ENCODE data around the gene PAGE1.
"Not testable (repeated sequence)": the region's sequence is repeated elsewhere in the genome, so short reads cannot be mapped to it uniquely, and the experiment has no call there.

Gene PAGE1

GRCh38 chrX:49695276-49696180 lies at the start of gene PAGE1:
Gene PAGE1, minus strand, starts transcription at chrX:49695984. Its CDS starts 1,214 bp downstream, at chrX:49694770.
- DNase-seq (ENCODE audit: low read depth in 3 of 3) = no peak

- DNase-seq (ENCODE audit: low read depth in 3 of 3) = not testable (repeated sequence)
Observed at GRCh38 chrX:49741501-49741900, 45.7 kb upstream of the PAGE1 start.

- no peak for DNase-seq (ENCODE audit: low read depth in 3 of 3)
Observed at GRCh38 chrX:49727847-49728246, 32.1 kb upstream of the PAGE1 start.

- DNase-seq (ENCODE audit: low read depth in 3 of 3) = no peak
Observed at GRCh38 chrX:49726966-49727365, 31.2 kb upstream of the PAGE1 start.

- no peak for DNase-seq (ENCODE audit: low read depth in 3 of 3)
Observed at GRCh38 chrX:49725923-49726904, 30.4 kb upstream of the PAGE1 start.

- DNase-seq (ENCODE audit: low read depth in 3 of 3) = no peak
Observed at GRCh38 chrX:49725401-49725800, 29.6 kb upstream of the PAGE1 start.

- DNase-seq (ENCODE audit: low read depth in 3 of 3) = not testable (repeated sequence)
Observed at GRCh38 chrX:49720106-49720505, 24.3 kb upstream of the PAGE1 start.

- no peak for DNase-seq (ENCODE audit: low read depth in 3 of 3)
Observed at GRCh38 chrX:49712577-49712976, 16.8 kb upstream of the PAGE1 start.

GRCh38 chrX:49710744-49711319 lies 15.0 kb upstream of the PAGE1 start:
- DNase-seq (ENCODE audit: low read depth in 3 of 3) = no peak

- no peak for DNase-seq (ENCODE audit: low read depth in 3 of 3)
Observed at GRCh38 chrX:49704691-49705404, 9.1 kb upstream of the PAGE1 start.

- no peak for DNase-seq (ENCODE audit: low read depth in 3 of 3)
Observed at GRCh38 chrX:49701933-49702332, 6.1 kb upstream of the PAGE1 start.

- no peak for DNase-seq (ENCODE audit: low read depth in 3 of 3)
Observed at GRCh38 chrX:49701323-49701722, 5.5 kb upstream of the PAGE1 start.

GRCh38 chrX:49675075-49675719 lies 20.6 kb downstream of the PAGE1 start:
- no peak for DNase-seq (ENCODE audit: low read depth in 3 of 3)

GRCh38 chrX:49673394-49673793 lies 22.4 kb downstream of the PAGE1 start:
- no peak for DNase-seq (ENCODE audit: low read depth in 3 of 3)

GRCh38 chrX:49664824-49665223 lies 31.0 kb downstream of the PAGE1 start:
- DNase-seq (ENCODE audit: low read depth in 3 of 3) = no peak

GRCh38 chrX:49661881-49662280 lies 33.9 kb downstream of the PAGE1 start:
- no peak for DNase-seq (ENCODE audit: low read depth in 3 of 3)

GRCh38 chrX:49659771-49660170 lies 36.0 kb downstream of the PAGE1 start:
- no peak for DNase-seq (ENCODE audit: low read depth in 3 of 3)

GRCh38 chrX:49656533-49656932 lies 39.3 kb downstream of the PAGE1 start:
- DNase-seq (ENCODE audit: low read depth in 3 of 3) = no peak

- DNase-seq (ENCODE audit: low read depth in 3 of 3) = no peak
Observed at GRCh38 chrX:49644991-49645637, 50.7 kb downstream of the PAGE1 start.

All from stimulated activated CD4-positive, alpha-beta T cell treated with anti-CD3 and anti-CD28 coated beads, TNF-alpha, amount 100 ng/mL, for 24 hours (primary cell).